CD14-positive monocyte (primary cell): ENCODE data around the gene TBCK. TPM values are rescaled to one million over a fixed set of nuclear protein-coding genes. Genes with fewer than 3 reads are reported as not detected.
"Not testable (repeated sequence)": the region's sequence is repeated elsewhere in the genome, so short reads cannot be mapped to it uniquely, and the experiment has no call there.

ENCODE experiments used
- DNase-seq, 3 donors: peaks; one replicate each; pipeline ENCODE4 v3.0.0-alpha.2; 2011 to 2022
- H2AFZ ChIP-seq: 2 replicates; pipeline ENCODE4 v1.6.0; 2012; ENCODE audit warnings: mild to moderate bottlenecking, low read depth, low read length, inconsistent platforms; ENCODE audit not compliant: insufficient read depth, poor library complexity, severe bottlenecking
- H3K27ac ChIP-seq, 2 donors: 1 replicate in 1 of 2; 2 replicates in 1 of 2; pipeline ENCODE4 v1.5.1; 2012 to 2013; ENCODE audit warnings: low read length in 2 of 2, control low read depth in 1 of 2, inconsistent platforms in 1 of 2, low read depth in 1 of 2, mild to moderate bottlenecking in 1 of 2
- H3K27me3 ChIP-seq, 2 donors: one replicate each; pipeline versions ENCODE4 v1.6.0 to v1.6.1; 2011 to 2013; ENCODE audit warnings: low read length in 2 of 2; ENCODE audit not compliant: control insufficient read depth in 2 of 2, insufficient read depth in 2 of 2
- H3K36me3 ChIP-seq, 2 donors: replicated peaks in 1 of 2; 1 replicate in 1 of 2; 2 replicates in 1 of 2; pipeline versions ENCODE4 v1.5.1 to v1.6.1; 2012 to 2013; ENCODE audit warnings: low read length in 2 of 2, control low read depth in 1 of 2, inconsistent platforms in 1 of 2, mild to moderate bottlenecking in 1 of 2; ENCODE audit not compliant: insufficient read depth in 2 of 2, control insufficient read depth in 1 of 2
- H3K4me1 ChIP-seq, 2 donors: 1 replicate in 1 of 2; 2 replicates in 1 of 2; pipeline versions ENCODE4 v1.5.1 to v1.6.1; 2012 to 2013; ENCODE audit warnings: low read length in 2 of 2, control low read depth in 1 of 2, inconsistent platforms in 1 of 2, mild to moderate bottlenecking in 1 of 2, moderate library complexity in 1 of 2; ENCODE audit not compliant: insufficient read depth in 2 of 2, control insufficient read depth in 1 of 2
- H3K4me2 ChIP-seq: replicated peaks from 2 replicates; pipeline ENCODE3; 2012; ENCODE audit warnings: low read length, moderate library complexity, mild to moderate bottlenecking; ENCODE audit not compliant: poor library complexity, severe bottlenecking; ENCODE audit errors: extremely low read depth
- H3K4me3 ChIP-seq, 3 experiments: fragments of 200-600 bp in 1 of 3; sonication (generic) in 1 of 3; replicated peaks in 1 of 3; 1 replicate in 2 of 3; 2 replicates in 1 of 3; pipeline ENCODE4 v1.5.1; 2011 to 2013; ENCODE audit warnings: low read length in 3 of 3, mild to moderate bottlenecking in 3 of 3, control low read depth in 2 of 3, low read depth in 2 of 3, inconsistent platforms in 1 of 3, moderate library complexity in 1 of 3
- H3K79me2 ChIP-seq: 2 replicates; pipeline ENCODE4 v1.6.0; 2012; ENCODE audit warnings: mild to moderate bottlenecking, control low read depth, inconsistent platforms, low read length, moderate library complexity; ENCODE audit not compliant: insufficient read depth
- H3K9ac ChIP-seq: 2 replicates; pipeline ENCODE4 v1.6.0; 2017; ENCODE audit warnings: low read length, mild to moderate bottlenecking; ENCODE audit not compliant: insufficient read depth, poor library complexity, severe bottlenecking
- H3K9me3 ChIP-seq, 2 donors: replicated peaks in 1 of 2; 1 replicate in 1 of 2; 2 replicates in 1 of 2; pipeline versions ENCODE4 v1.5.1 to v1.6.1; 2012 to 2013; ENCODE audit warnings: low read length in 2 of 2, control low read depth in 1 of 2; ENCODE audit not compliant: control insufficient read depth in 1 of 2, insufficient read depth in 1 of 2
- H4K20me1 ChIP-seq: 2 replicates; pipeline ENCODE4 v1.6.0; 2012; ENCODE audit warnings: mild to moderate bottlenecking, low read length, control low read depth, moderate library complexity; ENCODE audit not compliant: insufficient read depth
- H3K27ac Mint-ChIP-seq, 7 donors: one replicate each; pipeline ENCODE4 v1.8.0; 2020; ENCODE audit warnings: mild to moderate bottlenecking in 7 of 7, mixed read lengths in 7 of 7, moderate library complexity in 6 of 7, inconsistent platforms in 2 of 7
- H3K27me3 Mint-ChIP-seq, 3 donors: one replicate each; pipeline ENCODE4 v1.8.0; 2021 to 2022; ENCODE audit warnings: low read depth in 3 of 3, mild to moderate bottlenecking in 3 of 3, mixed read lengths in 3 of 3, moderate library complexity in 3 of 3, inconsistent platforms in 1 of 3
- H3K36me3 Mint-ChIP-seq, 2 donors: one replicate each; pipeline ENCODE4 v1.8.0; 2020; ENCODE audit warnings: mixed read lengths in 2 of 2, inconsistent platforms in 1 of 2, mild to moderate bottlenecking in 1 of 2
- H3K4me1 Mint-ChIP-seq: one replicate; pipeline ENCODE4 v1.8.0; 2020; ENCODE audit warnings: mild to moderate bottlenecking, mixed read lengths
- H3K4me3 Mint-ChIP-seq, 2 donors: one replicate each; pipeline ENCODE4 v1.8.0; 2020; ENCODE audit warnings: mild to moderate bottlenecking in 2 of 2, mixed read lengths in 2 of 2, moderate library complexity in 1 of 2
- H3K9me3 Mint-ChIP-seq, 7 donors: one replicate each; pipeline ENCODE4 v1.8.0; 2020 to 2022; ENCODE audit warnings: mixed read lengths in 7 of 7, mild to moderate bottlenecking in 6 of 7, moderate library complexity in 6 of 7, inconsistent platforms in 2 of 7
- CTCF ChIP-seq: fragments of 200-600 bp; IDR thresholded peaks from one replicate; pipeline ENCODE4 v1.8.0; 2022; ENCODE audit warnings: antibody characterized with exemption, mild to moderate bottlenecking
- WGBS: methylation state at CpG from one replicate; pipeline ENCODE4 v1.1.5; 2013; ENCODE audit warnings: missing lambda C conversion rate; ENCODE audit not compliant: insufficient coverage; 5-methylcytosine and 5-hydroxymethylcytosine counted together
- intact Hi-C, 2 donors: fragments of 100-400 bp; cut with micrococcal nuclease; formaldehyde crosslinking; loops; one replicate each; pipeline versions ENCODE4 v1.15.0 to v1.15.1; 2023
- polyA plus RNA-seq, 3 donors: library from polyadenylated mRNA; depleted of rRNA in 1 of 3; unstranded in 2 of 3; stranded (reverse) in 1 of 3; fragments of 300-500 nt in 2 of 3; fragments of >200 nt in 1 of 3; fragmentation: Illumina TruSeq in 2 of 3; gene quantifications; 1 replicate in 2 of 3; 2 replicates in 1 of 3; pipeline ENCODE4 v1.2.3, GENCODE V29; 2012 to 2021

The TBCK gene
- polyA plus RNA-seq, 3 donors = 8.0 to 14.0 (median 12.5) TPM

GRCh38 chr4:106323119-106323518, 7.1 kb upstream of the TBCK start:
- Histone ChIP-seq H3K27me3 (no peaks in the 10 kb centered on the region), H3K4me1 (peaks cover 0 to under 1% of the 10 kb centered on the region in 2 donors), H3K4me3 (no peak overlapping the region), H4K20me1 (no peaks in the 10 kb centered on the region), H3K36me3 (peaks cover 39 to 50% of the 10 kb centered on the region in 2 donors), H3K27ac (no peak overlapping the region), H3K4me2 (no peak overlapping the region), H3K9me3 (no peaks in the 10 kb centered on the region), H3K9ac (no peak overlapping the region), H3K79me2 (peaks cover 50% of the 10 kb centered on the region), H2AFZ (no peak overlapping the region)
- Mint-ChIP-seq H3K36me3 (peaks cover 38 to 42% of the 10 kb centered on the region in 2 donors), H3K4me1 (peaks cover 11% of the 10 kb centered on the region), H3K27me3 (no peaks in the 10 kb centered on the region), H3K4me3 (no peak overlapping the region), H3K9me3 (peaks cover 0 to 9% (median 3%) of the 10 kb centered on the region in 7 donors), H3K27ac (no peak overlapping the region)
- intact Hi-C loops = no loop called here
- DNase-seq = no peak
- no peak for TF ChIP-seq CTCF

GRCh38 chr4:106321814-106322213, 5.8 kb upstream of the TBCK start:
- H3K27me3 Mint-ChIP-seq, H3K4me3 Mint-ChIP-seq, DNase-seq, H3K4me3 ChIP-seq, H2AFZ ChIP-seq, H3K27me3 ChIP-seq, intact Hi-C loops, H3K27ac ChIP-seq, H3K9ac ChIP-seq, H4K20me1 ChIP-seq, H3K9me3 ChIP-seq, H3K4me2 ChIP-seq, H3K9me3 Mint-ChIP-seq: not testable (repeated sequence)
- Histone ChIP-seq H3K79me2 (peaks cover 63% of the 10 kb centered on the region), H3K4me1 (peaks cover 12 to 14% of the 10 kb centered on the region in 2 donors), H3K36me3 (peaks cover 26 to 37% of the 10 kb centered on the region in 2 donors)
- WGBS = no CpG with 5 or more reads among the region's 6 CpGs
- peak overlapping the region in 2 of 7 donors; percentile 25 to 30 for H3K27ac Mint-ChIP-seq
- peaks cover 11% of the 10 kb centered on the region for H3K4me1 Mint-ChIP-seq
- H3K36me3 Mint-ChIP-seq = peaks cover 25 to 30% of the 10 kb centered on the region in 2 donors

GRCh38 chr4:106321168-106321567, 5.2 kb upstream of the TBCK start:
- peaks cover 20 to 31% of the 10 kb centered on the region in 2 donors for H3K36me3 ChIP-seq
- DNase-seq, H3K9ac ChIP-seq, H3K9me3 ChIP-seq, H3K4me3 ChIP-seq, H3K27me3 Mint-ChIP-seq, H3K27ac ChIP-seq, H4K20me1 ChIP-seq, H3K4me2 ChIP-seq, H3K9me3 Mint-ChIP-seq, H3K27me3 ChIP-seq, H2AFZ ChIP-seq, intact Hi-C loops, H3K4me3 Mint-ChIP-seq: not testable (repeated sequence)
- peaks cover 20 to 24% of the 10 kb centered on the region in 2 donors for H3K36me3 Mint-ChIP-seq
- H3K4me1 ChIP-seq = peaks cover 12 to 14% of the 10 kb centered on the region in 2 donors
- H3K27ac Mint-ChIP-seq = peak overlapping the region in 2 of 7 donors; percentile 26 to 76
- H3K79me2 ChIP-seq = peaks cover 68% of the 10 kb centered on the region
- 98% methylated on average over 17 of the region's 34 CpGs for WGBS
- H3K4me1 Mint-ChIP-seq = peaks cover 11% of the 10 kb centered on the region
